Measurements from ENCODE around the gene WTIP.

The WTIP gene

GRCh38 chr19:34559045-34559444, 77.5 kb downstream of the WTIP start:
- in situ Hi-C loops (cut with HindIII; ENCODE audit: low sequenced_read_pairs): no loop called here

DNA sequence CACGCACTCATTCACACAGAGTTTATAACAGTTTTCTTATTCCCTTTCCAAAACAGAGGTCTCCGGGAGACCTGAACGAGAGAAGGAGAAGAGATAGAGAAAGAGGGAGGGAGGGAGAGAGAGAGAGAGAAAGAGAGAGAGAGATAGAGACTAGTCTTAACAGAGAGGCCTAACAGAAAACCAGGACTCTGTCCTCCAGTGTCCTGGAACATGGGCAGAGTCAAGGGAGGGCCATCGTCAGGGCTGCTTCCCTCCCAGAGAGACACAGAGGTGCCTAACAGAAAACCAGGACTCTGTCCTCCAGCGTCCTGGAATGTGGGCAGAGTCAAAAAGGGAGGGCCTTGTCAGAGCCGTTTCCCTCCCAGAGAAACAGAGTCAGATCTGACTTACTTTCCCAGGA, 78.7 kb downstream of the WTIP start:
- in situ Hi-C loops (cut with HindIII; ENCODE audit: low sequenced_read_pairs): no loop called here
